ENCODE results near the gene SNX1.

DNA sequence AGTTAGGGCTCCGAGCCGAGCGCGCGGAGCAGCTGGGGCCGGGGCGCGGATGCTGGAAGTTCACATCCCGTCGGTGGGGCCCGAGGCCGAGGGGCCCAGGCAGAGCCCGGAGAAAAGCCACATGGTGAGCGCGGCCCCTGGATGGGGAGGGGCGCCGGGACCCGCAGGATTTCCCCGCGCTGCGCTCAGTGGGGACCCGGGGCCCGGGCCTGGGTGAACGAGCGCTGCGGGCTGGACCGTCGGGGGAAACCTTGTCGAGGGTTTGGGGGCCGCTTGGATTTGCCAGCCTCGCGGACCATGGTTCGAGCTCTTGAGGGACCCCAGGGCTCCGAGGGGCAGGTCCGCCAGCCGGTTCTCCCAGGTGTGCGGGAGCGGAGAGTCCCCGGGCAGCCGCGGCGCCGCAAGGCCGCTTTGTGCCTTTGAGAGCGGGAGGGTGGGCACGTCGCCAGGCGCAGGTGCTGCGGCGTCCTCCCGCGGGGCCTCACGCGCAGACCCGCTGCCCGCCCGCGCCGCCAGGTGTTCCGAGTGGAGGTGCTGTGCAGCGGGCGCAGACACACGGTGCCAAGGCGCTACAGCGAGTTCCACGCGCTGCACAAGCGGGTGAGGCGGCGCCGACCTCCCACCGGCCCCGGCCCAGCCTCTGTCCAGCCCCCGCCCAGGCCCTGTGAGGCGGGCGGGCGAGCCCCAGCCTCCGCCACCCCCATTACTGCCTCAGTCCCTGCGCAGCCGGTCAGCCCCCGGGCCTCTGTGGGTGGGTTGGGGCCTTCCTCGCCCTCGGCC is 56.1 kb downstream of the SNX1 start, which contains the start of gene SNX22:
- TF ChIP-seq, protein P1, sequence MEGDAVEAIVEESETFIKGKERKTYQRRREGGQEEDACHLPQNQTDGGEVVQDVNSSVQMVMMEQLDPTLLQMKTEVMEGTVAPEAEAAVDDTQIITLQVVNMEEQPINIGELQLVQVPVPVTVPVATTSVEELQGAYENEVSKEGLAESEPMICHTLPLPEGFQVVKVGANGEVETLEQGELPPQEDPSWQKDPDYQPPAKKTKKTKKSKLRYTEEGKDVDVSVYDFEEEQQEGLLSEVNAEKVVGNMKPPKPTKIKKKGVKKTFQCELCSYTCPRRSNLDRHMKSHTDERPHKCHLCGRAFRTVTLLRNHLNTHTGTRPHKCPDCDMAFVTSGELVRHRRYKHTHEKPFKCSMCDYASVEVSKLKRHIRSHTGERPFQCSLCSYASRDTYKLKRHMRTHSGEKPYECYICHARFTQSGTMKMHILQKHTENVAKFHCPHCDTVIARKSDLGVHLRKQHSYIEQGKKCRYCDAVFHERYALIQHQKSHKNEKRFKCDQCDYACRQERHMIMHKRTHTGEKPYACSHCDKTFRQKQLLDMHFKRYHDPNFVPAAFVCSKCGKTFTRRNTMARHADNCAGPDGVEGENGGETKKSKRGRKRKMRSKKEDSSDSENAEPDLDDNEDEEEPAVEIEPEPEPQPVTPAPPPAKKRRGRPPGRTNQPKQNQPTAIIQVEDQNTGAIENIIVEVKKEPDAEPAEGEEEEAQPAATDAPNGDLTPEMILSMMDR (IDR thresholded peaks at IDR 0.05), result no peak
- no peak for TF ChIP-seq POLR2A (IDR thresholded peaks at IDR 0.05)
